Omental fat pad (tissue), 4 donors: ENCODE data around the gene DNAJC19. TPM values are rescaled to one million over a fixed set of nuclear protein-coding genes. Genes with fewer than 3 reads are reported as not detected.

Experiments used
- ATAC-seq: fragments of 150-250 bp; one replicate; pipeline ENCODE4 v1.9.1; 2016; ENCODE audit warnings: mild to moderate bottlenecking, moderate library complexity; ENCODE audit not compliant: low FRiP score
- DNase-seq: peaks from one replicate; pipeline ENCODE4 v3.0.0-alpha.2; 2019; ENCODE audit warnings: low spot score
- CTCF ChIP-seq, 3 donors: fragments of 450-650 bp; IDR thresholded peaks; one replicate each; pipeline ENCODE4 v1.5.1; 2016 to 2017; ENCODE audit warnings: antibody characterized with exemption in 3 of 3, mild to moderate bottlenecking in 3 of 3, moderate library complexity in 2 of 3
- total RNA-seq, 4 donors: library from RNA; depleted of rRNA; stranded (reverse); fragments of >200 nt; gene quantifications; one replicate each; pipeline ENCODE4 v1.1.0, GENCODE V29; 2016

DNAJC19 gene
- 10 to 100 TPM; 19.5 to 32.9 (median 29.6) TPM for total RNA-seq

DNA sequence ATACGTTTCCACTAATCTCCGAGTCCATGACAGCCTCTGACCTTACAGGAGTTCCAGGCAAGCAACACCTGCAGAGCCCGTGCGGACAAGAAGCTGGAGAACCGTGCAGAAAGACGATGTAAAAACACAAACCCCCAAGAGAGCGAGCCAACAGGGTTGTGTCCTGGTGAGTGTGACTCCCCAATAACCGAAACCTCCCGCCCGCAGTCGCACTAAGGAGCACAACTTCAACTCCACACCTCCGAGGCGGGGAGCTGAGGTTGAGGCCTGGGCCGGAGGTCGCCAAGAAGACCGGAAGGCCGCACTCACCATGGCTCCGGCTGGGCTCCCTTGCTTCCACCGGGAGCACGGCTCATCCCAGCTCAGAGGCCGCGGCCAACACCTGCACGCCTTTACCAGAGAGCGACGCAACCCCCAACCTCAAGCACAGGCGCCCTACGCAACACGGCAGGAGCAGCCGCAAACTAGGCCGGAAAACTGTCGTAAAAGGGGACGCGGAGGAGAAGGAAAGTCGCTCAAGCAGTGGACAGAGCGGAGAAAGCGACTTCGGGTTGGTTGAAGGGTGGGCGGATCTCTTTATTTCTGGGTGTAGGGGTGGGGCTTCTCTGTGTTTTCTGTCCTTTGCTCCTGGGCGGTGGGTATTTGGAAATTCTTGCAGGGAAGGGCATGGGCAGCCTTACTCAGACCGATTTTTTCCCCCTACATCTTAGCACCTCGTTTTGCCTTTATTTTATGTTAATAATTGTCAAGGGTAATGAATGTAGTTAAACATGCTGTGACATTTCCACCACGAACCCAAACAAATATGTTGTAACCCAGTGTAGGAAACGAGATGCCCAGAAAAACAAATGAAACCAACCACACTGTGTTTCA is at the start of gene DNAJC19:
Gene DNAJC19 (minus strand): TSS at position 446 of the 873 bp plus-strand sequence. CDS start 134 bp downstream, at position 312.
- ATAC-seq, result peak; percentile 99
- TF ChIP-seq CTCF (IDR thresholded peaks at IDR 0.05), result no peak
- DNase-seq, result peak; percentile 80

DNA sequence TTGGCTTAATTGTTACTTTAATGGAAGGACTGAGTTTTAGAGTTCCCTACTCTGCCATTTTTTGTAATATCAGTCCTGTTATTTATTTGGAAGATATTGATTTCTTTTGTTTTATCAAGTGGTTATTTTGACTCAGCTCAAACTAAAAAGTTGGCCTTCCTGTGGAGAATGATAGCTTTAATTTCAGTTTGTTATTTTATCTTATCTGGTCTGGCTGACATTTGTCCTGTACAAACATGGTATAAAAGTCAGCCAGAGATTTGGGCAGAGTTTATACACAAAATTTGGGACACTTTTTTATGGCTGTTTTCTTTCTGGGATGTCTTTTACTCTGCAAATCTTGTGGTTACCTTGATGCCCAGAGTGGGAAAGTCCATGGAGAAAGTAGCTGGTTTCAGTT is 41.4 kb upstream of the DNAJC19 start:
- no peak for ATAC-seq
- DNase-seq, result no peak
- no peak for TF ChIP-seq CTCF (IDR thresholded peaks at IDR 0.05)

DNA sequence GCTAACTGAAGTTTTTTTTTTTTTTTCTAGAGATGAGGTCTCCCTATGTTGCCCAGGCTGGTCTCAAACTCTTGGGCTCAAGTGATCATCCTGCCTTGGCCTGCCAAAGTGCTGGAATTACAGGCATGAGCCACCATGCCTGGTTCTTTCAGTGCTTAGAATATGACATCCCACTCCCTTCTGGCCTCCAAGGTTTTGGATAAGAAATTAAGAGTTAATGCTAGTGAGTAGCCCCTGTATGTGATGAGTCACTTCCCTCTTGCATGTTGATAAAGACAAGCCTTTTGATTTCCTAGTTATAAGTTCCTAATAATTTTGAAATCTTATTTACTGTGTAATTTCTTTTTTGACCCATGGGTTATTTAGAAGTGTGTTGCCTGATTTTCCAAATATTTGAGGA is 35.7 kb upstream of the DNAJC19 start:
- no peak for TF ChIP-seq CTCF (IDR thresholded peaks at IDR 0.05)
- DNase-seq (no peak), ATAC-seq (no peak)

DNA sequence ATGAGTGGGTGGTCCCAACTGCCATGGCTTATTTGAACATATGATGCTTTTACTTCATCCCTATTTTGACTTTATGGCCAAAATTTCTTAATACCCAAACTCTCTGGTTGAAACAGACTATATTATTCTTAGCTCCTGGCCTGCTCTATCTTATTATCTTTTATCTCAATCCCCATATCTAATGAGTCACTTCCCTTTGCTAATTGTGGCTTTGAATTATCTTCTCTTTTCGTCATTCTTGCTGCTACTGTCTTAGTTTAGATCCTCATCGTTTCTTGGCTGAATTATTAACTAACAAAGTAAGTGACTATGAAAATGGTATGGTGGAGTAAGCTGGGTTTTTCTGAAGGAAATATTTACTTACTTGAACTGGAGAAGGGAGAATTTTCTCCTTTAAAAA is 28.2 kb upstream of the DNAJC19 start:
- ATAC-seq (no peak), DNase-seq (no peak)
- no peak for TF ChIP-seq CTCF (IDR thresholded peaks at IDR 0.05)

GRCh38 chr3:181009225-181009624 is 19.7 kb upstream of the DNAJC19 start:
- ATAC-seq, result no peak
- TF ChIP-seq CTCF (IDR thresholded peaks at IDR 0.05), result no peak
- DNase-seq, result no peak

GRCh38 chr3:181008796-181009195 is 19.3 kb upstream of the DNAJC19 start:
- ATAC-seq, result no peak
- no peak for DNase-seq
- no peak for TF ChIP-seq CTCF (IDR thresholded peaks at IDR 0.05)

DNA sequence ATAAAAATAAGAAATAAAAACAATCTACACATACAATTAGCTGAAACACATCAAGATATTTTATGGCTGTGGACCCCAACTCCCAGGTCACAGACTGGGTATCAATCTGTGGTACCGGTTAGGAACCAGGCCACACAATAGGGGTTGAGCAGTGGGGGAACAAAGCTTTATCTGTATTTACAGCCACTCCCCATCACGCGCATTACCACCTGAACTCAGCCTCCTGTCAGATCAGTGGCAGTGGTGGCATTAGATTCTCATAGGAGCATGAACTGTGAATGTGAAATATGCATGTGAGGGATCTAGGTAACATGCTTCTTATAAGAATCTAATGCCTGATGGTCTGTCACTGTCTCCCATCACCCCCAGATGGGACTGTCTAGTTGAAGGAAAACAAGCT is 17.7 kb upstream of the DNAJC19 start:
- ATAC-seq (no peak), DNase-seq (no peak)
- TF ChIP-seq CTCF (IDR thresholded peaks at IDR 0.05), result no peak
